NCI-H1092 treated with DMSO at 0.1 percent for 48 hours (cell line): ENCODE measurements around the gene ZNHIT2.

Experiments
- DNase-seq: peaks from one replicate; lab custom pipeline; 2025; lab: John Stamatoyannopoulos, UW

Gene ZNHIT2

DNA sequence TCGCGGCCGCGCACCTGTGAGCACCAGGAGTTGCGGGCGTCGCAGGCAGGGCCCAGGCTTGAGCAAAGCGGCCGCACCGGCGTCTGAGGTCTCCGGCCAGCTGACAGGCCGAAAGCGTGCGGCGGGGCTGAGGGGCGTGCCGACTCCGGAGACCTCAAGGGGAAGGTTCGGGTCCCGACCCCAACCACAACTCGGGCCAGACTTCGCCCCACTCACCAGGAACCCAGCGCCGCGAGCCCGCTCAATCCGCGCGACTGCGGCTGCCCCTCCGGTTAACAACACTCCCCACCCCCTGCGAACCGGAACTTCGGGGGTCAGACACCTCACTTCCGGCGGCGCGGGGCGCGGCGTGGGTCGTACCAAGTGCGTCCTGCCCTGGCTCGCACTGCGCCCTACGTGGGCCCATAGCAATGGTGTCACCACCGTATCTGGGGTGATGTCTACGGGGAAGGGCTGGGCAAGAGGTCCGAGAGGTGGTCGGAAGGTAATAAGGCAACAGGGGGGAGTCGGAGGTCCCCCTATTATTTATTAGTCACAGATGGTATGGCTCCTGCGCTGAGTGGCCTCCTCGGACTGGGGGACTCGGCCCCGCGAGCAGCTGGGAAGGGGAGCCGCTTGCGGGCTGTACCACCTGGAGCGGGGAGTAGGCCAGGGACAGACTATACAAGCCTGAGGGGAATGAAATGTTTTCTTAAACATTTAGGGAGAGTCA, 16.9 kb upstream of the ZNHIT2 start, which contains the start of gene SYVN1:
Gene SYVN1, minus strand, starts transcription at position 280 of the 712 bp plus-strand sequence. CDS start 918 bp downstream, outside the sequence.
- peak; percentile 99 for DNase-seq

DNA sequence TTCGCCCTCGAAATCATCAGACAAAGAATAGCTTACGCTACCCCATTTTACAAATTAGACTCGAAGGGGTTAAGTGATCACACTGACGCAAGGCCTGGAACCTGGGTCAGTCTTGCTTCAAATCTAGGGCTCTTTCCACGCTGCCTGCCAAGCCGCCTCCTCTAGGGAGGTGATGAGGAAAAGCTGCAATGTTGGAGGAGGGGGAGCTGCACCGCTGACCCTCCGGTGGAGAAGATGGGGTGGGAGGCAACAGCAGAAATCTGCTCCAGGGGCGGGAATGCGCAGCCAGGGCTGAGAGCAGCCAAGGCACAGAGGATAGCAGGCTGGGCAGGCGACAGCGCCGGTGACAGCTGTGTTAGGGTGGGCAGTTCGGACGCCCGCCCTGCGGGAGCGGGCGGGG, 16.2 kb upstream of the ZNHIT2 start:
- no peak for DNase-seq

DNA sequence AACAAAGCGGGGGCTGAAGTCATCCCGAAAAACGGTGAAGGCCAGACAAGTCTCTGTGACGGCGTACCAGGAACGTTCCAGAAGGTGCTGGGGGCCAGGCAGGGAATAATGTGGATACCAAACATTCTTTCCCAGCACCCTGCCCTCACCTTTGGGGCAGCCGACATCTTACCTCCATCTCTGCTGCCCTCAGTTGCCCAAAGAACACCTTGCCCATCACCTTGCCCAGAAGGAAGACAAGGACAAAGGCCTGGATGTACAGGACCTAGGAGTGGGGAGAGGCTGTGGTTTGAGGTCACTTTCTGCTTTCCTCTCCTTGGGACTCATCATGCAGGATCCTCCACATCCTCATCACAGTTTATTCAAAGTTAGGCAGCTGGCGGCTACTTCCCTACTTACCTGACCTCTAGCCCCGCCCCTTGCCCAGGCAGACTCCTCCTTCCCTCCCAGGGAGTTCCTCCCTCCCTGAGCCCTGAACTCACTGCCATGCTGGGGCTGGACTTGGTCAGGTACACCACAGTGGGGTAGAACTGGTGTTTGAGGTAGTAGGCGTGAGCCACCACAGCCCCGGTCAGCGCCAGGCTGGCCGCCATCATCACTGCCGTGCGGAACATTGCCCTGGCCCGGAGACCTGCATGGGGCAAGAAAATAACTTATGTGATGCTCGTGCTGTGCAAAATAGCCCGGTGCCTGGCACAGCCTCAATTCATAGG, 15.6 kb upstream of the ZNHIT2 start:
- DNase-seq, result no peak

DNA sequence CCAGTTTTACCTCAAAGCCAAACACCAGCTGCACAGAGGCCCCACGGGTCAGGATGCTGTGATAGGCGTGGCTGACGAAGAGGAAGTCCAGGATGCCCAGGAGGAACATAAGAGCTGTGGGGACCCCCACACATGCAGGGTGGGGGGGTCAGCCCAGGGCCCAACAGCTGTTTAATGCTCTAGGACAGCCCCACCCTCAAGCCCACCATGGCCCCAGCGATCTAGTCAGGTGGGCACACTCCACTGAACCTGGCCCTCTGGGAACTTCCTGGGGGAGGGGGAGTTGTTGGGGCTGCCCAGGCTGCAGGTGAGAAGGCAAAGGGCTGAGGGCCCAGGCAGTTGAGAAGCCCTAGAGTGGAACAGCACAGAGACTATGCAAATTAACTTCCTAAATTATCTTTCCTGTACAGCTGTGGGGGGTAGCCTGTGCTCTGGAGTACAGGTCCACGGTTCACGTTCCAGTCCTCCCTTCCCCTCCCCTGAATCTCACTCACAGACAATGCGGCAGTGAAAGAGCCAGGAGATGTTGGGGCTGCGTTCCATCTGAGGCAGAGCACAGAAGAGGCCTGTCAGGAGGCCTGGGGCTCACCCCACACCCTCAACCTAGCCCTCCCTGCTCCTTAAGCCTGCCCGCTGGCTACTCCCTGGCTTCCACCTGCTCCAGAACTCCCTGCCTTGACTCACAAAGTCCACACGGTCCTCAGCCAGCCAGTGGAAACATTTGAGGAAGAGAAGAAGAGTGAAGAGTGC, 14.9 kb upstream of the ZNHIT2 start:
- no peak for DNase-seq

DNA sequence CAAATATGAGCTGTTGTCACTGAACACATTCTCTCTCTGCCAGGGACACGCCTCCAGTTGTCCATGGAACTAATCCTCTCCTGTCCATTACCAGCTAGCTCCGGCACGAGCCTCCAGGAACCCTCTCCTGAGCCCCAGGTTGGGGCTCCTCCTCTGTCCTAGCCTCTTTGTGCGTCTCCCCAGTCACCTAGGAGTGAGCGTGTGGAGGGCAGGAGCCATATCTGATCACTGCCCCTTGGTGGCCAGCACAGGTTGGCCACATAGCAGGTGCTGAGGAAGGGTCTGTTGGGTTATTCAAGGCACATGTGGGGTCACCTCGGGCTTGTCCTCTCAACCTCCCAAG, 14.4 kb upstream of the ZNHIT2 start:
- DNase-seq, result no peak

DNA sequence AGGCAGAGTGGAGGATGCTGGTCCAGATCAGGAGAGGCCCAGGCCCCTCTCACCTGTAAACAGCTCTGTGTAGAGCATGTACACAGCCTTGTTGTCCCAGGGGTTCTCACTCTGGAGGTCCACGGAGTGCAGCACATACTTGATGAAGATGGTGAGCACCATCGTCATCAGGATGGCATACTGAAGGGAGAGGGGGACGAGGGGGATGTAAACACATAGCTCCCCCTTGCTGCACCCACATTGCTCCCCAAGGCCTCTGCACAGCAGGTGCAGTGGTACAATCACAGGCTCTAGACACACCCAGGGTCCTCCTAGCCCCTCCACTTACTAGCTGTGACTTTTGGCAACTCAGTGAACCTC, 13.9 kb upstream of the ZNHIT2 start:
- DNase-seq, result no peak

DNA sequence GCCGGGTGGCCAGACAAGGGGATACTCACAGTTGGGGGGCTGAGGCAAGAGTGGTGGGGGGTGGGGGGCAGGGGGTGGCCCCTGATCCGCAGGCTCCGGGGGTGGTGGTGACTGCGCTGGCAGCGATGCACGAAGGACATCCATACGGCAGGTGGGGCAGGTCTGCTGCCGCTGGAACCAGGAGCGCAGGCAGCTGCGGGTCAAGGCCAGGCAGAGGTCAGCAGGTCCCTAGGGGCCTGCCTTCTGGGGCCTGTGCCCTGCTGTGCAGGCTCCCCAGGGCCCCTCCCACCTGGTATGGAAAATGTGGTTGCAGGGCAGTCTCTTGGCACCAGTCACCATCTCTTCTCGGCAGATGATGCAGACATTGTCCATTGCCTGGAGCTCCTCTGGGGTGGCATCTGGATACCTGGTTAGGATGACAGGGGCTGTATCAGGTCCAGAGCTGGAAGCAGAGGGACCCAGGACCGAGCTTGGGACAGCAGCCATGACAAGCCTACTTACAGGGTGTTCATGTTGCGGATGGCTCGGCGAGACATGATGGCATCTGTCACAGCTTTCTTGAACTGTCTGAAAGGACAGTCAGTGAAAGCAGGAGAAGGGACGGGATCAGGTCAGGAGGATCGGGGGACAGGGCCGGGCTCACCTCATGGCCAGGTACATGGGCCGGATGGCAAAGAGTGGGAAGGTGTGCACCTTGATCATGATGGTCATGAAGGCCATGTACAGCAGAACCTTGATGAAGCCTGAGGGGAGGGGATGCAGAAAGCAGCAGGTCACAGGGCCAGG, 13.3 kb upstream of the ZNHIT2 start:
- DNase-seq, result no peak

DNA sequence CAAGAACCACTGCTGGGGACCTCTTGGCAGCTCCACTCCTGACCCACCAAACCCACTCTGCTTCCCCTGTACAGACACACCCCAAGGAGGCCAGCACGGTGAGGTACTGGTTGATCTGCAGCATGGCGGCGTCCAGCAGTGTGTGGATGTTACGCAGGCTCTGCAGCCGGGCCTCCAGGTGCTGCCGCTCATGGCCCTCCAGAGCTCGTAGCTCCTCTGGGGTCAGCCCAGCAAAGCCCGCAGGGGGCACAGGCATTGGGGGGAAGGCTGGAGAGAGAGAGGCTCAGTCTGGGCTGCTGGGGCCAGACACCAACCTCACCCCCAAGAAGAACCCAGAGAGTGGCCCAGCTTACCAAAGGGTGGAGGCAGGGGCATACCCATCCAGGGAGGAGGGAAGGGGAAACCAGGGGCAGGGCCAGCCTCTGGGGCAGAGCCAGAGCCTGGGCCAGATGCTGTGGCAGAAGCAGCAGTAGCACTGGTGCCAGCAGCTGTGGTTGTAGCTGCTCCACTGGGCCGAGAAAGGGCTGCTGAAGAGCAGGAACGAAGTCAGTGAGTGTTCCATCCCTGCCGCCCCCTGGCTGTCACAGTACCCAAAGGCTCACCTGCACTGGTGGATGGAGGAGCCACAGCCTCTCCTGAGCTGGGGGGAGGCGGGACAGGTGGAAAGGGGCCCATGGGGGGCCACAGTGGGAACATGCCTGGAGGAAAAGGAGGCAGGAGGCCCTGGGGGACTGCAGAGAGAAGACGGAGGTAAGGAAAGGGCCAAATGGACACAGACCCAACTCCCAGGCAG, 12.3 kb upstream of the ZNHIT2 start:
- no peak for DNase-seq

DNA sequence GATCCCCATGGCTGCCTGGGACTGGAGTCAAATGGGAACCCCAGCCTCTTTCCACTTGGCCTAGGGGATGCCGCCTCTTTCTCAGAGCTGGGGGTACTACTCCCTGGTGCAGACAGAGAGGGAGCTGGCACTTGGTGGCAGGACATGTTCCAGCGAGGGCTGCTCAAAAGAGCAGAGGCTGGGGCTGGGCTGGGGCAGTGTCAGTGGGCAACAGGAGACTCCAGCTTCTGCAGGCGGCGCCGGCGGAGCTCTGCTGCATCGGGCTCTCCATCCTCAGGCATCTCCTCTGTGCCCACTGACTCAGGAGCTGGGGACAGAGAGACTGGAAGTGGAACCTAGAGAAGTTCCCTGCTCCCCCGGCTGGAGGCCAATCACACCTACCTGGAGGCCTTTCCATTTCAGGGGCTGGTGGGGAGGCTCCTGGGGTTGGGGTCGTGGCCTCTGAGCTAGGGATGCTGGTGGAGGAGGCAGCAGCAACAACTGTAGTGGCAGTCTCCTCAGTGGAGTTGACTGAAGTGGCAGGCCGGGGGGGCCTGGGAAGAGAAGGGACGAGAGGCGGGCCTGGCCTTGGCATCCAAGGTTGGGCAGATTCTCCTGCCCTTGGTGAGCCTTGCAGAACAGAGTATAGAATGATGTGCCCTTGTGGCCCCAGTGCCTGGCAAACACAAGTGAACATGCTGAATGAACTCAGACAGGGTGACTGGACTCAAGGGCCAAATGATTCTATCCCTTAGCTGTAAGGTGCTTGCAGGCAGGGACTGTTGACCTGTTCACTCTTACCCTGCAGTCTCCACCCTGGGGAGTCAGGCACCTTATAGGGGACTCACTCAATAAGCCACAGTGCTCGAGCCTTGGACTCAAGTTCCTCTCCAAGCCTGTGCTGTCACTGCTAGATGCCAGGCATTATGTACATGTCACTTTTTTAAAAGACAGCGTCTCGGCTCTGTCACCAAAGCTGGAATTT, 11.0 kb upstream of the ZNHIT2 start:
- no peak for DNase-seq

DNA sequence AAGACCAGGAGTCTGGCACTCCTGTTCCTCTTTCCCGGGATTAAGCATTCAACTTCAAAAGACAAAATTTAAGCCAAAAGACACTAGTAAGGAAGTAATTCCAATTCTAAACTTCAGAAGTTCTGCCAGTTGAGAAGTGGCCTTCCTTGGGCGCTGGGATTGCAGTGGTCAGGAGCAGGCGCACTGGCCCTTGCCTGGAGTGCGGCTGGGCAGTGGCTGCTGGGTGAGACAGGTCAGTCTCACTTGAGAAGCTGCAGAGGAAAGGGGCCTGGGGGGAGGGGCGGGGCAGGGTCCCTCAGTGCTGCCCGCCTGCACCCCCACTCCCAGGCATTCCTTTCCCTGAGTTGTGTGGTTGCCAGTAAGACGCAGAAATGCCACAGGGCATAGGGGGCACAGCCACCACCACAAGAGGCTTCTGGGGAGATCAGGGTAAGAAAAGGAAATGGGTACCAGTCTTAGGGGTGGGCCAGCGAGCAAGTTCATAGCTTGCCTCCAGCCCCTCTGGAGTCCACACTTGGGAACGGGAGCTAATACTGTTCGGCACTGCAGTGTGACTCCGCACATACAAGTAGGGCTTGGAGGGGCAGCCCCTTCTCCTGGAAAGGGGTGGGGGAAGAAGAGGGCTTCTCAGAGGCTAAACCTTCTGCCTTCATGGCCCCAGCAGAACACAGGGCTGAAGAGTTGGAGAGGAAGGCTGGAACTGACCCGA, 10.1 kb upstream of the ZNHIT2 start:
- DNase-seq, result no peak

DNA sequence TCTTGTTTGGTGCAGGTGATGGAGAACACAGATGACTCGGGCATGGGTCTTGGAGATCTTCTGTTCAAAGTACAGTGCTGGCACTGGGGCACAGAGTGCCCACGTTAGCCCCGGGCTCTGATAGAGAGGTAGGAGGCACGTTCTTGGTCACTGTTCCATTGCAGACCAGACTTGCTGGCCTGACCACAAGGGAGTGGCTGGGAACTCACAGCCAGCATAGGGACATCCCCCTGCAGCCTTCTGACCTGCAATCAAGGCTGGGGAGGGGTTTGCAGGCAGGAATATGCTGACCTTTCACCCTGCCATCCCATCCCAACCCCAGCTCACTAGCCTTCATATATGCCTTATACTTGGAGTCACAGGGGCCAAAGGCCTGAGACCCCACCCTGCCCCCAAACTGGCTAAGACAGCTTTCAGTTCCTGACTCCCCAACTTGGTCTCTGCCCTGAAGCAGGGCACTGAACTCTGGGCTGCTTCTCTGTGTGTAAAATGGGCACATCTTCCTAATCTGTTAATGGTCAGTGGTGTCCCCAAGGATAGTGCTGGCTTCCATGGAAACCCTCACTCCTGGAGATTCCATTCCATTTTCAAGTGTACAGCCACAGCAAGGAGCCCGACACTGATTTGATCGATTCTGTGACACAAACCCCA, 9.2 kb upstream of the ZNHIT2 start:
- DNase-seq, result no peak

DNA sequence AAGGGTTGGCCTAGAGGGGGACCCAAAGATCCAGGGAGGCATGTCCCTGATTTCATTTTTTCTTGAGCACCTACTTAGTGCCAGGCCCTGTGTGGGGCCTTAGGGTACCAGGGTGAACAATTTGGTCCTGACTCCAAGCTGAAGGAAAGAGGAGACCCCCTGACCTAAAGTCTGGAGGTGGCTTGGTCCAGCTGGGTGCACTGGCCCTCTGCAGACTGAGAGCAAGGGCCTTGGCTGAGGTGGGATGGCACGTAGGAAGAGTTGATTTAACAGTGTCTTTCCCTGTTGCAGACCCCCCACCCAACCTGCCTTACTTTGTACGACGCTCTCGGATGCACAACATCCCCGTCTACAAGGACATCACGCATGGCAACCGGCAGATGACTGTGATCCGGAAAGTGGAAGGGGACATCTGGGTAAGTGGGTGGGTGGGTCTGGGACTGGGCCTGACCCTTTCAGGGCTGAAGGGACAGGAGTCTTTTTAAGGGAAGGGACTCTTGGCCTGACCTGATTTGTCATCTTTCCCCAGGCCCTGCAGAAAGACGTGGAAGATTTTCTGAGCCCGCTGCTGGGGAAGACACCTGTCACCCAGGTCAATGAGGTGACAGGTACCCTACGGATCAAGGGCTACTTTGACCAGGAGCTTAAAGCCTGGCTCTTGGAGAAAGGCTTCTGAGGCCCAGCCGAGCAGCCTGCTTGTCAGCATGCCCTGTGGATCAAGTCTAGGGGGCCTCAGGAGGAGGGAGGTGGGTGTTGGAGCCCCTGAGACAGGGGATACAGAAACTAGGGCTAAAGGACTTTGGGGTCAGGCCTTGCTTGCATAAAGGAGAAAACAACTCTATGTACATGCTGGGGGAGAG, 7.9 kb upstream of the ZNHIT2 start:
- DNase-seq, result no peak

DNA sequence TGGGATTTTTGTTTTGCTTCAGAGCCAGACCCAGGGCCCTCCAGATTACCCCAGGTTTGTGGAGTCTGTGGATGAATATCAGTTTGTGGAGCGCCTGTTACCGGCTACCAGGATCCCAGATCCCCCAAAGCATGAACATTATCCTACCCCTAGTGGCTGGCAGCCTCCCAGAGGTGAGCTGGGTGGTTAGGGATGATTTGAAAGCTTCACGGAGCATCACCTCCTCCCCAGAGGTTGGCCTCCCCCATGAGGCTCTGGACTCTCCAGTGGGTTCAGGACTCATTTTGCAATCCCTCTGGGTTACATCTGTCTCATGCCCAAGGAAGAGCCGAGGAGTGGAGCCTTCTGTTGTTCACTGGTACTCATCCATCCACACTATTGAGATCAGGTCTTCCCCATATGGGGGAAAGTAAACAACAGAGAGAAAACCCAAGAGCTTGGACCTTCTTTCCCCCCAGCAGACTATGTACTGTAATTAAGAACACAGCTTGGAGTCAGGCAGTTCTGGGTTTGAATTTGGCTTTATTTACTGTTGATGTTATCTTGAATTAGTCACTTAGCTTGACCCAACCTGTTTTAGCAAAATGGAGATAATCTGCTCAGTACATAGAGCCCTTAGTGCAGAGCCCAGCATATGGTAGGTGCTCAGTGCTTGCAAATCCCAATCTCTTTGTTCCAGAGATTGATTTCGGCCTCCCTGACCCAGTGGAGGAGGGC, 7.1 kb upstream of the ZNHIT2 start:
- DNase-seq, result no peak

DNA sequence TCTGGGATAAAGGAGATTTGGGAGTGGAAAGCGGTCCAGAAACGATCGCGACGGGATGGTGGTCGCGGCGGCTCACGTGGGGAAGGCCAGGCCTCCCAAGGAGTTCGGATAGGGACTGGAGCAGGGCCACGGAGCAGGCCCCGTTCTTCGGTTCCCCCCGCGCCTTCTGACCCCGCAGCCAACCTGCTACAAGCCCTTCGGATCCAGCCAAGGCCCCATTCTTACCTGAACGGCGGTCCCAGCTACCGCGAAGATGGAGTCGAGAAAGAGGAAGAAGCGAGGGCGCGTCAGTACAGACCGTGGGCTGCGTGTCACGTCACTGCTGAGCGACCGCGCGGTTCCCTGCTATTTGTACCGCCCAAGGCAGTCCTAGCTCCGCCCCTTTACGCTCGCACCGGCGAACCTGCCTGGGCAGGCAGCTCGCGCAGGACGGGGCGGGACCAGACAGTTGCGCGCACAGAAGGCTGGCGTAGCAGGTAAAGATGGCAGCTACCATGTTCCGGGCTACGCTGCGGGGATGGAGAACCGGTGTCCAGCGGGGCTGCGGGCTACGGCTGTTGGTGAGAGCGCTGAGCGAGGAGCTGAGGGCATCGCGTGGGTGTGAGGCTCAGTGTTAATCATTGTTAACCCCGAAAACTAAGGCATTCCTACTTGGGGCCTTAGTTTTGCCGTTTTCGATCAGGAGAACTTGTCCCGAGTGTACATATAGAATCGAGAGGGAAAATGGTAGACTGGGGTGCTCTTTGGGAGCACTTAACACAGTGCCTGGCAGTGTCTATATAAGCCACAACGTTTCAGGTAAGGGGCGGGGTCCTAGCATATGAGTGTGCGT, 4.6 kb upstream of the ZNHIT2 start, which contains the start of the genes FAU and MRPL49:
Gene FAU, minus strand, starts transcription at position 270 of the 832 bp plus-strand sequence. CDS start 321 bp downstream, outside the sequence.
Gene MRPL49, plus strand, starts transcription at position 457 of the 832 bp plus-strand sequence. Its CDS starts 26 bp downstream, at position 483.
- peak; percentile 99 for DNase-seq

DNA sequence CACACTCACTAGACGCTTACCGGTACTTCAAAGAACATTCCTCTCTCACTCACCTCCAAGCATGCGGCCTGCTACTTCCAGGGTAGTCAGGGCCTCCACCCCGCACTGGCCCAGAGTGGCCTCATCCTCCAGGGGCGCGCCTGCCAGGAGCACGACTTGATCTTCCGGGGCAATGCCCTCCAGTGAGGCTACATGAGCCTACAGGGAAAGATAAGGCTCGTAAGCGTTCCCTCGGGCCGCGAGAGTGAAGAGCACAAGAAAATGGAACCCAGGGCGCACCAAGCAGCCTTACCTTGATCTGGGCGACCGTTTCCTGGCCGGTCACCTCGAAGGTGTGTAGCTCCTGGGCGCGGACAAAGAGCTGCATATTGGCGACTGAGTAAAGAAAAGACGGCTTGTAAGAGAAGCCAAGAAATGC, 4.0 kb upstream of the ZNHIT2 start:
- no peak for DNase-seq

DNA sequence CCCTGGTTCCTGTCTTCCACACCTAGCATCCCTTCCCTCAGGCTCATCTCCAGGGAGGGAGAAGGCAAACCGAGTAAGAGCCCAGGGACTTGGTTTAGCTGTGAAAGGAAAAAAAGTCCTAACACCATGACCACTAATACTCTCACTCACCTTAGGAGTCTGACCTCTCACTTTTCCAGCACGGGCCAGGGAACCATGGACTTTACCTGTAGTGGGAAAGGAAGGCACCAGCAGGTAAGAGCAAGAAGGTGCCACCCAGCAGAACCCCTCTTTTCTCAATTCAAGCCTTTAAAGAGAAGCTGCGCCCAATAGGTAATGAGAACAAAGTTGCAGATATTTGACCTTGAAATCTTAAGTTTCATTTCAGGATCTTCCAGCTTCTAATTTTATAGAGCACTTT, 3.3 kb upstream of the ZNHIT2 start:
- DNase-seq, result no peak
